Middle frontal gyrus (tissue), 1 donor: ENCODE measurements around the gene RUFY1.
"Not testable (repeated sequence)": the region's sequence is repeated elsewhere in the genome, so short reads cannot be mapped to it uniquely, and the experiment has no call there.

Experiments
- DNase-seq: peaks from one replicate; pipeline ENCODE4 v3.0.0-alpha.2; 2015; ENCODE audit warnings: low spot score; ENCODE audit errors: extremely low spot score

RUFY1 gene

GRCh38 chr5:179621551-179622214 lies 71.3 kb downstream of the RUFY1 start:
- DNase-seq: no peak

GRCh38 chr5:179623003-179623905 lies 72.9 kb downstream of the RUFY1 start, which contains the start of gene HNRNPH1:
HNRNPH1 (minus strand) TSS chr5:179623671; CDS start chr5:179623133, 538 bp downstream.
- DNase-seq: peak; percentile 97

GRCh38 chr5:179623906-179624741 lies 73.8 kb downstream of the RUFY1 start:
- DNase-seq: no peak

- no peak for DNase-seq
These were observed 74.5 kb downstream of the RUFY1 start for GRCh38 chr5:179624841-179625271.

DNA sequence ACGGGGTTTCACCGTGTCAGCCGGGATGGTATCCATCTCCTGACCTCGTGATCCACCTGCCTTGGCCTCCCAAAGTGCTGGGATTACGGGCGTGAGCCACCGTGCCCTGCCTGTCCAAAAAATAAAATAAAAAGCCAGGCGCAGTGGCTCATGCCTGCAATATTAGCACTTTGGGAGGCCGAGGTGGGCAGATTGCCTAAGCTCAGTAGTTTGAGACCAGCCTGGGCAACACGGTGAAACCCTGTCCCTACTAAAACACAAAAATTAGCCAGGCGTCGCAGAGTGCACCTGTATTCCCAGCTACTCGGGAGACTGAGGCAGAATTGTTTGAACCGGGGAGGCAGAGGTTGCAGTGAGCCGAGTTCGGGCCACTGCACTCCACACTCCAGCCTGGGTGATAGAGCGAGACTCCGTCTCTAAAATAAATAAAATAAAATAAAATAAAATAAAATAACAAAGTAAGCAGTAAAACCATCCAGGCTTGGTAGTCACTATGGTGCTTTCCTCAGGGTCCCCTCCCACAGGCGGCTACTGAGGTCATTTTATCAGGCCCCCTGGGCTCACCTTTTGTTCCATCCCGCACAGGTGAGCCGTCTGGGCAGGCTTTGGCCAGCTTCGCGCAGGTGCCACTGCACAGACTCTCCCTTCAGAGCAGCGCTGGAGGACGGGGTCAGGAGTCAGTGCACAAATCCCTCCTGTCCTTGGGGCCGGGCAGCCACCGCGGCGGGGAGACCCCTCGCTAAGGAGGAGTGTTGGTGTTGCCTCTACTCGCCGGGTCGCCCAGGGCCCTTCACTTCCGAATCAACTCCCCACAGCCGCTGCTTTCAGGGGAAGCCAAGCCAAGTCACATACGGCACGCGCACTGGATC lies 83.4 kb downstream of the RUFY1 start:
- DNase-seq: not testable (repeated sequence)

- DNase-seq: not testable (repeated sequence)
These were observed 84.2 kb downstream of the RUFY1 start for GRCh38 chr5:179634370-179635172.

- DNase-seq: not testable (repeated sequence)
These were observed 88.9 kb downstream of the RUFY1 start for GRCh38 chr5:179639296-179639695.

GRCh38 chr5:179641745-179642144 lies 91.4 kb downstream of the RUFY1 start:
- not testable (repeated sequence) for DNase-seq

DNA sequence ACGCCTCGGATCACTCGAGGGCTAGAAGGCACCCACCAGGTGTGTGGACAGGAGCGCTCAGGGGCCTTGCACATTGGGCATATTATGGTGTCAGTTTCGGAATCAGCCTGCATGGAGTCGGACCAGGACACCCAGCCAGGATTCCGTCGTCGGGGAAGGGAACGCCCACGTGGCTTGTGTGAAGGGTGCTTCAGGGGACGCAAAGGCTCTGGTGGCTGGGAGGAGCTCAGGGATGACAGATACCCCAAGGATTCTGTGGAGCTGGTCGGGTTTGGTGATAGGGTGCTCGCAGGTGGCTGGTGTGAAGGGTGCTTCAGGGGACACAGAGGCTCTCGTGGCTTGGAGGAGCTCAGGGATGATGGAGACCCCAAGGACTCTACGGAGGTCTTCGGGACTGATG lies 92.3 kb downstream of the RUFY1 start:
- not testable (repeated sequence) for DNase-seq

DNA sequence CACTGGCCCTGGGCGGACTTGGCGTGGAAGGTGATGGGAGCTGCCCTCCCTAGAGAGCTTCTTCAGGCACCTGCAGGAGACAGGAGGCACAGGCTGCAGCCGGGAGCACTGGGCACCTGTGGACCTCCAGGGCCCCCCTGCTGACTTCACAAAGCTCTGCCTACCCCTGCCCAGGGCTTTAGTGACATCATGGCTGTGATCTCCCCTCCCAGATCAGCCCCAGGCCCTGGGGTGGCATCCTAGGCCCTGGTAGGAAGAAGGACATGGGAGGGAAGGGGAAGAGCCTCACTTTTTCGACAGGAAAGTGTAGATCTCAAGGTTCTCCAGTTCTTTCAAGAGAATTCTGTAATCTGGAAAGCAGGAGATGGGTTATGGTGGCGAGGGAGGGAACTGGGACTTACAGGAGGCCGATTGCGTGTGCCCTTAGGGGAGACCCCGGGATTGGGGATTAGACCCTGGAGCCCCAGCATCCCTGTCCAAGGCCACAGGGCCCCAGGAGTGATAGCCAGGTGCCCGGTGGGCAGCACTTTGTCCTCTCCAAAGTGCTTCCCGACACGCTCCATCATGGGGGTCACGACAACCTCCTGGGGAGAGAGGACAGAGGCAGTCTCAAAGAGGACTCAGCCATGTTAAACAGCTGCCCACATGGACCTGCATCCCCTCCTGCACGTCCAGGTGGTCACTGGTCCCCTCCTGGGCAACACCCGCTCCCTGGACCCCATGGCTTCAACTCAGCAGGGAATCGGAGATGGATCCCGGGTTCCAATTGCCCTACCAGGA lies 93.0 kb downstream of the RUFY1 start:
- DNase-seq: not testable (repeated sequence)

- not testable (repeated sequence) for DNase-seq
These were observed 94.4 kb downstream of the RUFY1 start for GRCh38 chr5:179644766-179645165.

DNA sequence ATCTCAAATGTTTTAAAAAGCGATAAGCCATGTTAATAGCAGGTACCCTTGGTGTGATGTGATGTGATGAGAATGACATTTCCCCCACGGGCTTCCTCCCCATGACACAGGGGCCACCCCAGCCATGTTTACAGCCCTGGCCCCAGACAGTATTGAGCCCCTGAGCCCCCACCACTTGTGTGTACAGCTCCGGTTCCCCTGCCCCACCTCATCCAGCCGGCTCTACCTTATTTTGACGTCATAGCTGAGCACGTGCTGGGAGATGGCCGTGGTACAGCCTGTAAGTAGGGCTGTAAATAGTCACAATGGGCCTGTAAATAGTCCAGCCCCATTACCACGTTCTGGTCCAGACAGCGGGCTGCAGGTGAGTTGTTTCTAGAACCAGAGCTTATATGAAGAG lies 98.1 kb downstream of the RUFY1 start:
- no peak for DNase-seq

- DNase-seq: not testable (repeated sequence)
These were observed 98.9 kb downstream of the RUFY1 start for GRCh38 chr5:179649166-179649703.

DNA sequence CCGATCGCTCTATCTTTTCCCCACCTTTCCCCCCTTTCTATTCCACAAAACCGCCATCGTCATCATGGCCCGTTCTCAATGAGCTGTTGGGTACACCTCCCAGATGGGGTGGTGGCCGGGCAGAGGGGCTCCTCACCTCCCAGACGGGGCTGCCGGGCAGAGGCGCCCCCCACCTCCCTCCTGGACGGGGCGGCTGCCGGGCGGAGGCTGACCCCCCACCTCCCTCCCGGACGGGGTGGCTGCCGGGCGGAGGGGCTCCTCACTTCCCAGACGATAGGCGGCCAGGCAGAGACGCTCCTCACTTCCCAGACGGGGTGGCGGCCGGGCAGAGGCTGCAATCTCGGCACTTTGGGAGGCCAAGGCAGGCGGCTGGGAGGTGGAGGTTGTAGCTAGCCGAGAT lies 99.9 kb downstream of the RUFY1 start:
- DNase-seq: not testable (repeated sequence)

- not testable (repeated sequence) for DNase-seq
These were observed 102.8 kb downstream of the RUFY1 start for GRCh38 chr5:179653135-179653534.

DNA sequence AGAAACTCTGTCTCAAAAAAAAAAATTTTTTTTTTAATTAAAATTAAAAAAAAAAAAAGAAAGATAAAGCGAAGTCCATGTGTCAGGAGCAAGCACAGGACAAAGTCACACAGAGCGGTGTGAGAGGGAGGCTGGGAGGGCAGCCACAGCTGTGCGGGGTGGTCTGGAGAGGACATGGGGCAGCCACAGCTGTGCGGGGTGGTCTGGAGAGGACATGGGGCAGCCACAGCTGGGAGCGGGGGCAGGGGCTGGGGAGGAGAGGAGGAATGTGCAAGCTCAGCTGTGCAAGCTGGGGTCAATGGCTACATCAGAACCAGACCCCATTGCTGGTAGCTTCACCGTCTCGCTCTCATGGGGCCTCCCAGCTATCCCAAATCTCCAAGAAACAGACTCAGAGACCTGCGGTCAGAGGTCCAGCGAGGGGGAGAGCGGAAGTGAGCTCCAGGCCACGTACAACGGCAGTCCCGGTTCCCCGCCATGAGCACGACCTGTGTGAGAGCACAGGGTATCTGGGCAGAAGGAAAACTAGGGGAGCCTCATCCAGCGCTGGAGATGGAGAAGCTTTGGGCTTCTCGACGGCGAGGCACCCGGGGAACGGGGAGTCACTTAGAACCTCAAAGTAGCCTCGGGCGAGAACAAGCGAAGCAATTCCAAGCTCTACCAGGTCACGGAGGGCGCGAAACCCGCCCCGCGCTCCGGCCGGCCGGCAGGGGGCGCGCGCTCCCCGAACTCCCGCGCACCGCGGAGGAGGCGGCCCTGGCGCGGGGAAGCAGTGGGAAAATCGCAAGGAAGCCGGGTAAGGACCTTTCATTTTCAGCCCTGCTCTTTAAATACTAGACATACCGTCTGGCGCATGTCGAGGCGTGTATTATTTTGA lies 107.2 kb downstream of the RUFY1 start:
- DNase-seq: not testable (repeated sequence)

GRCh38 chr5:179658179-179658856 lies 108.0 kb downstream of the RUFY1 start:
- DNase-seq: not testable (repeated sequence)
